ENCODE data around the gene CTIF.

The CTIF gene

DNA sequence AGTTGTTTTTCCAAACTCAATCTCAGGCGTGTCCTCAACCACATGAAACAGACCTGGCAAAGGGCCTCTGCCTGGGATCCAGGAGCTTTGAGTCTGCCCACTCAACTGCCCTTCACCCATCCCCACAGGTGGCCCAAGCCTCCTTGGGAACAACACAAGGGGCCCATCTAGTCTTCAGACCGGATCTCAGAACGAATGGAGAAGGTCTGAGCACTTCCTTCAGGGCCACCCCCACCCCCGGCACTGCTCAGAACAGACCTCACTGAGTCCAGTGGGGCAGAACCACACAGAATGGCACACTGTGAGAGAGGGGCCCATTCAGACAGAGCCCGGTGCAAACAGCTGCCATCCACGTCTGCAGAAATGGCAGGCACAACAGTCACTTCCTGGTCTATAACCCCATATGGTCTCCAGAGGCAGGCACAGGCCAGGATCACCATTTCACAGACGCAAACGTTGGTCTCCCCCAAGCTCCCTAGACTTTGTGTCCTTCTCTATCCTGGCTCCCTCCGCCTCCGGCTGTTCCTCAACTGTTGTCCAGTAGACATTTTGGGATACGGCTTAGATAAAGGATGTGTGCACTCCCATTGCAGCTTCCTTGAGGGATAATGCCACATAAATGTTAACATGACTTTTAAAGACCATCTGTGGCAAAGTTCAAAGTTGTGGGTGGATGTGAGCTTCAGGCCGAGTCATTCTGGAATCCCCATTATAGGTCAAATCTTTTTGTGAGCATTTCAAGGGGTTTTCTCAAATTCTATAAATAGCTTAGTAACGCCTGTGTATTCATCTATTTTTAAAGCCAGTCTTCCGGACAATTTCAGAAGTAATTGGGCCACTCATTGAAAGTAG is 262.3 kb downstream of the CTIF start:
- TF ChIP-seq, protein P1, sequence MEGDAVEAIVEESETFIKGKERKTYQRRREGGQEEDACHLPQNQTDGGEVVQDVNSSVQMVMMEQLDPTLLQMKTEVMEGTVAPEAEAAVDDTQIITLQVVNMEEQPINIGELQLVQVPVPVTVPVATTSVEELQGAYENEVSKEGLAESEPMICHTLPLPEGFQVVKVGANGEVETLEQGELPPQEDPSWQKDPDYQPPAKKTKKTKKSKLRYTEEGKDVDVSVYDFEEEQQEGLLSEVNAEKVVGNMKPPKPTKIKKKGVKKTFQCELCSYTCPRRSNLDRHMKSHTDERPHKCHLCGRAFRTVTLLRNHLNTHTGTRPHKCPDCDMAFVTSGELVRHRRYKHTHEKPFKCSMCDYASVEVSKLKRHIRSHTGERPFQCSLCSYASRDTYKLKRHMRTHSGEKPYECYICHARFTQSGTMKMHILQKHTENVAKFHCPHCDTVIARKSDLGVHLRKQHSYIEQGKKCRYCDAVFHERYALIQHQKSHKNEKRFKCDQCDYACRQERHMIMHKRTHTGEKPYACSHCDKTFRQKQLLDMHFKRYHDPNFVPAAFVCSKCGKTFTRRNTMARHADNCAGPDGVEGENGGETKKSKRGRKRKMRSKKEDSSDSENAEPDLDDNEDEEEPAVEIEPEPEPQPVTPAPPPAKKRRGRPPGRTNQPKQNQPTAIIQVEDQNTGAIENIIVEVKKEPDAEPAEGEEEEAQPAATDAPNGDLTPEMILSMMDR (IDR thresholded peaks at IDR 0.05; ENCODE audit: insufficient read depth, low read length, missing control alignments): no peak
- H3K4me3 ChIP-seq (ENCODE audit: low read depth, low read length): no peak overlapping the region
- no peak for DNase-seq (ENCODE audit: low read depth, low spot score)
- POLR2A ChIA-PET: no interaction called here
- CTCF ChIA-PET: interaction anchor here (0.7 to 2.0 kb wide), 4 partner anchors 8 to 119 kb away, joined by 3 to 6 read pairs (median 4); no protein-coding TSS in a partner anchor

DNA sequence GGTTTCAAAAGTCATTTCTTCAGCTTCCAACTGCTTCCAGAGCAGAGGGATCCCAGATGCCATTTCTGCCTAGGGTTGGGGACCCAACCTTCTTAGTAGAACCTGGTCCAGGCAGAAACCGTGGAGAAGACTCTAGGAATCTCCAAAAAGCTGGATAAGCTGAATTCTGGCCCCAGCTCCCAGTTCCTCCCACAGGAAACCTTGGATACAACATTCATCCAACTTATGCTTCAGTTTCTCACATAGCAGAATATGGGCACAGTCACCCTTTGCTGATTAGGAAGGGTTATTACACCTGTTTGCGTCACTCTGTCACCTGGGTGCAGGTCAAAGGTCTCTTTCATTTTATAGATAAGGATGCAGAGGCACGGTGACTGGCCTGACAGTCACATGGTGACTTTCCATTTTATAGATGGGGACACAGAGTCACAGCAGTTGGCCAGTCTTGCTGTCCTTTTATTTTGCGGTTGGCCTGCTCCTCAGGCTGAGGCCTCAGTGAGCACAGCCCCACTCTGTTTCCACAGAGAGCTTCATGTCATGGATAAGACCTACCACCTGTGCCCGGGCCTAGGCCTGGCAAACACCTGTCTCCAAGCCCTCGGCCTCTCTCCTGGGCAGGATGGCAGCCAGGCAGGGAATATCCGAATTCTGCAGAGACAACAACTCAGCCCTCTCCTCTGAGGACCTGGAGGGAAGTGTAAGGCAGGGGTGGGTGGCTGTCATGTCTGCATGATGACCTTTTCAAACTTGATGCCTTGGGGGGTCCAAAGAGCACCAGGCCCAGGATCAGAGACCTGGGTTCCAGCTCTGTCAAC is 263.1 kb downstream of the CTIF start:
- no peak for DNase-seq (ENCODE audit: low read depth, low spot score)
- no peak overlapping the region for H3K4me3 ChIP-seq (ENCODE audit: low read depth, low read length)
- TF ChIP-seq, protein P1 (IDR thresholded peaks at IDR 0.05; ENCODE audit: insufficient read depth, low read length, missing control alignments): no peak
- POLR2A ChIA-PET: interaction anchor here (0.7 kb wide), 1 partner anchor 90 kb away, joined by 3 read pairs; no protein-coding TSS in a partner anchor
- CTCF ChIA-PET: interaction anchor here (0.9 to 2.0 kb wide), 3 partner anchors 9 to 118 kb away, joined by 3 to 6 read pairs (median 4); no protein-coding TSS in a partner anchor

DNA sequence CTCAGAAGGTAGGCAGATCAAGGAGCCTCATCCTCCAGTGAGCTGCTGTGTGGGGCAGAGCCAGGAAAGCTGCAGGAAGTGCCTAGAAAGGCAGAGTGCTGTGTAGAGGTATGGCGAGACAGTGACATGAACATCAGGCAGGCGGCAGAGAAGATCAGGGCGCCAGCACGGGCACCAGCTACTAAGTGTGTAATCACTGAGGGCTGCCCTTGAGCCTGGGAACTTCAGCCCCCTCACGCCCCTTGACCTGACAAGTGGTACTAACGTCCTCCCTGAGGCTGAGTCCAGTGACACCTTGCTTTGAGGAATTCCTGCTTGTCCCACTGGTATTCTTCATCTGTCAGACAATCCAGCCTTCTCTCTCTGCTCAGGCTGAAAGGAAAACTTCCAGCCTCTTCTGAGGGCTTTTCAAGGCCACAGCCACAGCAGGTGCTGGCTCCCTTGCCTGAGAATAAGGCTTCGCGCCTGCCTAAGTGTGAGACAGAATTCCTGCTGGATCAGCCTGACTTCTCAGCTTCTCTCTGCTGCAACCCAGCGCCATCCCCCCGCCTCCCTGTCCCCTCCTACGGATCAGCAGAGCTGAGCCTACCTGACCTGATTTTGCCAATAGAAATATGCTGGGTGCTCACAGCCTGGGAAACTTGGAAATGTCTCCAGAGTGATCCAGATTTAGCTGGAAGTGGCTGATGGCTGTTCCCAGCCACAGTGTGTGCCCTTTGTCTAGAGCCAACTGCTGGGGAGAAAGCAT is 263.9 kb downstream of the CTIF start:
- CTCF ChIA-PET: interaction anchor here (2.0 kb wide), 1 partner anchor 10 kb away, joined by 4 read pairs; no protein-coding TSS in a partner anchor
- POLR2A ChIA-PET: interaction anchor here (0.7 kb wide), 1 partner anchor 90 kb away, joined by 3 read pairs; no protein-coding TSS in a partner anchor
- TF ChIP-seq, protein P1 (IDR thresholded peaks at IDR 0.05; ENCODE audit: insufficient read depth, low read length, missing control alignments): no peak
- H3K4me3 ChIP-seq (ENCODE audit: low read depth, low read length): no peak overlapping the region
- DNase-seq (ENCODE audit: low read depth, low spot score): no peak

DNA sequence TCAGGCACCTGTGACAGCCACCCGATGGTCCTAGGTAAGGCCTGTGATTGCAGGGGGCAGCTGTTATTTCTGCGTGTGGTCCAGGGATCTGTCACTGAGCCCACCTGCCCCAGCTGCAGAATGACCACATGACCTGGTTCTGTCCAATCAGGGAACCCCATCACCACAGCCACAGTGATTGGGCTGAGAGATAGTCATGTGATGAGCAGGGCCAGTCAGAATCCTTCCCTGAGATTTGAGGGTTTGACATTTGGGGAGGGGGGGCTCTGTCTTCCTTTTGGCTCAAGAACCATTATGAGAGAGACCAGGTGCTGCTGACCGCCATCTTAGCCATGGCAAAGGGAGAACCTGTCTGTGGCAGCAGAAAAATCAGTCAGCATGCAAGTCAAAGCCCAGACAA is 264.7 kb downstream of the CTIF start:
- H3K4me3 ChIP-seq (ENCODE audit: low read depth, low read length): no peak overlapping the region
- TF ChIP-seq, protein P1 (IDR thresholded peaks at IDR 0.05; ENCODE audit: insufficient read depth, low read length, missing control alignments): no peak
- no peak for DNase-seq (ENCODE audit: low read depth, low spot score)
- CTCF ChIA-PET: no interaction called here
- POLR2A ChIA-PET: no interaction called here

DNA sequence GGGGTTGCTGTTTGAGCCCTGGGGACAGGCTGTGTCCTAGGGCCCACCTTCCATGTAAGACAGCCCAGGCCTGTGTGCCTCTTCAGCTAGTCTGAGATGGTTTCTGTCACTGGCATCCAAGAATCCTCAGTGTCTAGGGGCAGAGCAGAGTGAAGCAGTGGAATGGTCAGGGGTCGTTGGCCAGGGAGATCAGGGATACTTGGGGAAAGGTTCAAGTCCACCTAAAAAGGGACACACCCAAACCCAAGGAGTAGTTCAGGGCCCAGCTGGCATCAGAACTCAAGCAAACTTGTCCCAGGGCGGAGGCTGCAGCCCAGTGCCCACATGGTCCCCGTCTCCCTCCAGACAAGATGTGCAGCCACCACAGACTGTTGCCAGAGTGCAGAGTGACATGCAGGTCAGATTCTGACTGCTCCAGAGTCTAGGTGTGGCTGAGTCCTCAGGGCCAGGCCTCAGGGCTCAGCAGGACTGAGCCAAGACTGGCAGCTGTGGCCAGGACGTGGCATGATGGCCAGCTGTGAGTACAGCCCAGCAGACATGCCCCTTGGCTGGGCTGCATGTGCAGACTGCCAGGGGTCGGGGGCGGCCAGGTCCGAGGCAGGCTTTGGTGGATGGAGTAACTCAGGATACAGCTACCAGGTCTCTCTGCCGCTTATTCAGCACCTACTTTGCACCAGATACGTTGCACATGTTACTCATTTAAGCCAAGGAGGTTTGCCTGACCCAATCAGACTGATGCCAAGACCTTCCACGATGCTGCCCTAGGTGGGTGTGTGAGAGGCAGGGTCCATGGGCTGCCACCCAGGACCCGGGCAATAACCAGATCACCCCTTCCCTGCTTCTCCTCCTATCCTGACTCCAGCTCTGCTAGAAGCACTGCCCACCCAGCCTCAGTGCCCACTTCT is 265.4 kb downstream of the CTIF start:
- ChIA-PET CTCF (no interaction called here), POLR2A (no interaction called here)
- no peak overlapping the region for H3K4me3 ChIP-seq (ENCODE audit: low read depth, low read length)
- TF ChIP-seq, protein P1 (IDR thresholded peaks at IDR 0.05; ENCODE audit: insufficient read depth, low read length, missing control alignments): no peak
- no peak for DNase-seq (ENCODE audit: low read depth, low spot score)
